Esophagus muscularis mucosa (tissue), 4 donors: ENCODE results near the gene C12orf57.

ENCODE experiments used
- CTCF ChIP-seq, 3 experiments: fragments of 200-600 bp in 2 of 3; fragments of 450-650 bp in 1 of 3; sonication (generic) in 2 of 3; IDR thresholded peaks; one replicate each; pipeline ENCODE4 v1.5.1; 2017 to 2019; ENCODE audit warnings: antibody characterized with exemption in 3 of 3, mild to moderate bottlenecking in 2 of 3, moderate library complexity in 1 of 3
- EP300 ChIP-seq: sonication (generic); formaldehyde crosslinking; IDR thresholded peaks from one replicate; pipeline ENCODE4 v1.6.1; 2017; ENCODE audit warnings: antibody characterized with exemption
- POLR2A ChIP-seq: fragments of 450-650 bp; IDR thresholded peaks from one replicate; pipeline ENCODE4 v1.6.1; 2017; ENCODE audit warnings: antibody characterized with exemption, moderate library complexity, mild to moderate bottlenecking, low read depth
- POLR2AphosphoS5 ChIP-seq, 2 donors: sonication (generic); formaldehyde crosslinking; IDR thresholded peaks; one replicate each; pipeline ENCODE4 v1.6.1; 2017; ENCODE audit warnings: antibody characterized with exemption in 2 of 2

DNA sequence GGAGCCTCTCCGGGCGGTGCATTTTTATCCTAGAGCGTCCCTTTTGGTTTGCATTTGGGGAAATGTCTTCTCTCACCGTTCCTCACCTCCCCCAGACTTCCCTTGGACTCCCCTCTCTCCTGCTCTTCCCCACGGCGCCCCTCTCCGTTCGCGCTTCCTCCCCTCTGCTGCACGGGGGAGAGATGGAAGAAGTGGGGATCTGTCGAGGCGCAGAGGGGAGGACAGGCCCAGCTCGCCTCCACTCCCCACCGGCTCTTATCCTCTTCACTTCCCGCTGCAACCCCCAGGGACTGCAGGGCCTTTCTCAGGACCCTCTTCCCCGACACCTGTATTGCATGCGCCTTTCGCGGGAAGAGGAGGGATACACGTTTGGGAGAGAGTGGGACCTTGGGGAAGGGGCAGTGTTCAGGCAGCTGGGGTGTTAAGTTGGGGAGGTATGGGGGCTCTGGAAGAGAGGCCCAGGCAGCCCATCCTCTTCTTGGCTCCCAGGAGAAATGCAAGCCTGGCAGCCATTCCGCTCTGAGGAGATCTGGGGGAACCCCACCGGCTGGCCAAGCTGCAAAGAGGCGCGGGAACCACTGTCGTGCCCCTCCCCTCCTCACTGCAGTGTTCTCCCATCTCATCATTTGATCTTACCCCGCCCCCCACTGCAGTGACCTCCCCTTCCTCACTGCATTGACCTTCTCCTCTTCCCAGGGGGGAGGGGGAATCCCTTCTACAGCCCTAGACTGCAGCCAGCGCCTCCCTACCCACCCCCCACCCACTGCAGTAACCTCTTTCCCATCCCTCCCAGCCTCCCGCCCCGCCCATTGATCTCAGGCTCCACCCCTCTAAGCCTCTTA is 28.7 kb upstream of the C12orf57 start:
- no peak for TF ChIP-seq POLR2AphosphoS5 (IDR thresholded peaks at IDR 0.05)
- TF ChIP-seq CTCF (IDR thresholded peaks at IDR 0.05): no peak
- TF ChIP-seq POLR2A: no peak
- TF ChIP-seq EP300: no peak
